ENCODE measurements around the gene ADPRS. TPM values are rescaled to one million over a fixed set of nuclear protein-coding genes. Genes with fewer than 3 reads are reported as not detected.

Gene ADPRS
- total and polyA plus RNA-seq, 9 of the 15 experiments (the other 6 are each of a cell fraction or from before 2014, with no cell fraction given) = 5.9 to 40.0 (median 27.4) TPM

- TF ChIP-seq JUN (IDR thresholded peaks at IDR 0.05; ENCODE audit: borderline replicate concordance, low read depth, low read length) (no peak), JUN (CRISPR knock-in tag; IDR thresholded peaks at IDR 0.05; ENCODE audit: borderline replicate concordance) (no peak), POLR2H (tag; IDR thresholded peaks at IDR 0.05; ENCODE audit: low read depth) (no peak), ZNF354B (CRISPR knock-in tag; IDR thresholded peaks at IDR 0.05) (no peak), ZBTB8A (IDR thresholded peaks at IDR 0.05; ENCODE audit: partially characterized antibody) (no peak)
Observed at GRCh38 chr1:36053978-36054377, 34.7 kb upstream of the ADPRS start (continued).

GRCh38 chr1:36055706-36056105, 33.0 kb upstream of the ADPRS start:
- H3K27ac ChIP-seq (ENCODE audit: extremely low read depth, low read depth, low read length) = no peak overlapping the region
- H4K20me1 ChIP-seq (replicated peaks; ENCODE audit: control insufficient read depth, insufficient read depth, low read length) = no peaks in the 10 kb centered on the region
- H3K4me3 ChIP-seq = no peak overlapping the region
- POLR2A ChIA-PET = interaction anchor here (1.2 to 2.0 kb wide), 3 partner anchors 9 to 30 kb away, joined by 3 to 9 read pairs (median 6); no protein-coding TSS in a partner anchor
- CTCF ChIA-PET (ENCODE audit: low intra/inter-chr PET ratio) = no interaction called here
- no peaks in the 10 kb centered on the region for H3K4me1 ChIP-seq (replicated peaks in 1 of 2; ENCODE audit: control insufficient read depth in 2 of 2, insufficient read depth in 2 of 2, low read length in 2 of 2)
- H3K79me2 ChIP-seq (ENCODE audit: control insufficient read depth, insufficient read depth, low read length) = no peaks in the 10 kb centered on the region
- H3K9me3 ChIP-seq (replicated peaks; ENCODE audit: control insufficient read depth, insufficient read depth, low read depth, low read length) = no peaks in the 10 kb centered on the region
- H2AFZ ChIP-seq (ENCODE audit: low read depth, low read length) = no peak overlapping the region
- FAIRE-seq (no peak), ATAC-seq (no peak), DNase-seq (ENCODE audit: extremely low read depth in 1 of 4, low spot score in 3 of 4) (no peak)
- H3K4me2 ChIP-seq (ENCODE audit: insufficient read depth, low read length) = no peak overlapping the region
- H3K9ac ChIP-seq (ENCODE audit: insufficient read depth in 1 of 2, low read depth in 2 of 2, low read length in 2 of 2) = no peak overlapping the region
- no peaks in the 10 kb centered on the region for H3K27me3 ChIP-seq (ENCODE audit: control insufficient read depth in 2 of 2, insufficient read depth in 2 of 2, low read length in 2 of 2)
- no peaks in the 10 kb centered on the region for H3K9me1 ChIP-seq (ENCODE audit: control insufficient read depth, insufficient read depth, low read length)
- no TSS peak for BruUV-seq (replicated peaks)
- peaks cover 12% of the 10 kb centered on the region; the same call in 2 of the 3 replicates for H3K36me3 ChIP-seq (ENCODE audit: control insufficient read depth, insufficient read depth, low read length)
- in situ Hi-C loops (cut with MboI) = no loop called here
- 90% methylated on average over 5 of the region's 5 CpGs for WGBS (ENCODE audit: insufficient coverage, low coverage, missing lambda C conversion rate)
- intact Hi-C loops (cut with micrococcal nuclease) = no loop called here
- TF ChIP-seq DIDO1 (tag; IDR thresholded peaks at IDR 0.05; ENCODE audit: low read depth) = no peak
- TF ChIP-seq, protein P1, sequence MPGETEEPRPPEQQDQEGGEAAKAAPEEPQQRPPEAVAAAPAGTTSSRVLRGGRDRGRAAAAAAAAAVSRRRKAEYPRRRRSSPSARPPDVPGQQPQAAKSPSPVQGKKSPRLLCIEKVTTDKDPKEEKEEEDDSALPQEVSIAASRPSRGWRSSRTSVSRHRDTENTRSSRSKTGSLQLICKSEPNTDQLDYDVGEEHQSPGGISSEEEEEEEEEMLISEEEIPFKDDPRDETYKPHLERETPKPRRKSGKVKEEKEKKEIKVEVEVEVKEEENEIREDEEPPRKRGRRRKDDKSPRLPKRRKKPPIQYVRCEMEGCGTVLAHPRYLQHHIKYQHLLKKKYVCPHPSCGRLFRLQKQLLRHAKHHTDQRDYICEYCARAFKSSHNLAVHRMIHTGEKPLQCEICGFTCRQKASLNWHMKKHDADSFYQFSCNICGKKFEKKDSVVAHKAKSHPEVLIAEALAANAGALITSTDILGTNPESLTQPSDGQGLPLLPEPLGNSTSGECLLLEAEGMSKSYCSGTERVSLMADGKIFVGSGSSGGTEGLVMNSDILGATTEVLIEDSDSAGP (CRISPR knock-in tag; IDR thresholded peaks at IDR 0.05) = no peak
- no peak for TF ChIP-seq MAX (CRISPR knock-in tag; IDR thresholded peaks at IDR 0.05)
- no peak for TF ChIP-seq ZNF12 (CRISPR knock-in tag; IDR thresholded peaks at IDR 0.05)
- TF ChIP-seq HCFC1 (IDR thresholded peaks at IDR 0.05; ENCODE audit: low read depth, low read length) = no peak
- no peak for TF ChIP-seq NR1H2 (CRISPR knock-in tag; IDR thresholded peaks at IDR 0.05)
- TF ChIP-seq, protein P2, sequence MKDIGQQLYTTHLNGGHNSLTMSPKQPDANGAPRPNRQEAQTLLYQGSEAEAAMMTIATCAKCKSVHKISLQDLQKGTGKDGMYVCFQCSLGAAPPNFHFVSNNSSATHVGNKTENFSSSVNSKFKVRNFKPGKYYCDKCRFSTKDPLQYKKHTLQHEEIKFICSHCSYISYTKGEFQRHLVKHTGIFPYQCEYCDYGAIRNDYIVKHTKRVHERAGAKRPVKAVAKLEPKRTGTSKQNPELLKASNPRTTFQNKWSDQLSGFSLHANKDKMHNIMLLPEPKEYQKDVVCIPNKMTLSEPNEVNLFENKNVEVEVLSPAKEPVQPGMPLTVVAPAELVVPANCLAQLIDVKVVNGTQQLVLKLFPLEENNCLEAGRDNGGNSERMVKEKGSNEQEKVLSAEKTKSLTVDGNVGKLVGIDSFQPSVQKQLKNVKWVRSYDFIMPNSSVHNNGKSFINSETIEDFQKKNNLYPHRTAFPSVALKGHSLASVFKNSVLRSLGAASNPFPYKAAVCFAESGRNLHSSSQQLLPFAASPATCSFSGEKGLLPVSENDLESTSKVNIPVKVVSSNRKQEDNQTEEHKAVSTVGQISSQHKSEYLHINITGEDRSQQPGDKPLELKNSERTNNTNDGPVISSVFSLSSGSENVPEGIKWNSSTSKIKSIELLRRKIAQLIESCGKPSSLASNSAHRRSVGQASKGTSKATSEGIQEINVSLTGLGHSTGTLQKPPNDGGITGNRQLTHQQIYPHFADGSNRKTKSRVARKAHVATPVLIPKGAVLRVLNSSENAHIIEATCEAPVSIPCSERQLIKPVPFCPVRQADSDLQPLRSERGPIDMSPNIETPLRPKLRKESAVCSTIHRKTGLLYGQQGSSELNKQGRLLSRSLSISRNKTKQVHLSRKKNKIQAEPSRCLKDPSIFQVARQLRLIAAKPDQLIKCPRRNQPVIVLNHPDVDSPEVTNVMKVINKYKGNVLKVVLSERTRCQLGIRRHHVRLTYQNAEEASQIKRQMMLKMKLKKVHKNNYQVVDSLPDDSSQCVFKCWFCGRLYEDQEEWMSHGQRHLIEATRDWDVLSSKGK (CRISPR knock-in tag; IDR thresholded peaks at IDR 0.05) = no peak
- TF ChIP-seq, protein P3, sequence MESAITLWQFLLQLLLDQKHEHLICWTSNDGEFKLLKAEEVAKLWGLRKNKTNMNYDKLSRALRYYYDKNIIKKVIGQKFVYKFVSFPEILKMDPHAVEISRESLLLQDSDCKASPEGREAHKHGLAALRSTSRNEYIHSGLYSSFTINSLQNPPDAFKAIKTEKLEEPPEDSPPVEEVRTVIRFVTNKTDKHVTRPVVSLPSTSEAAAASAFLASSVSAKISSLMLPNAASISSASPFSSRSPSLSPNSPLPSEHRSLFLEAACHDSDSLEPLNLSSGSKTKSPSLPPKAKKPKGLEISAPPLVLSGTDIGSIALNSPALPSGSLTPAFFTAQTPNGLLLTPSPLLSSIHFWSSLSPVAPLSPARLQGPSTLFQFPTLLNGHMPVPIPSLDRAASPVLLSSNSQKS (CRISPR knock-in tag; IDR thresholded peaks at IDR 0.05) = no peak
